ENCODE data around the gene FGD4. TPM values are rescaled to one million over a fixed set of nuclear protein-coding genes. Genes with fewer than 3 reads are reported as not detected.

FGD4 gene
- total RNA-seq, 2 donors from 2014 or later, result 36.3 to 54.4 TPM

GRCh38 chr12:32542428-32543229 lies 143.3 kb downstream of the FGD4 start:
- H3K4me1 ChIP-seq, result peaks cover 53% of the 10 kb centered on the region
- no peak overlapping the region for H3K4me3 ChIP-seq
- ATAC-seq (no peak), DNase-seq (no peak)
- intact Hi-C loops (cut with DNase I), result loop anchor here (10.0 kb wide), 1 partner anchor 48 kb away; no protein-coding TSS in a partner anchor
- H3K27me3 ChIP-seq, result no peaks in the 10 kb centered on the region
- peak overlapping the region; percentile 30 to 64 (median 34) for H3K27ac ChIP-seq
- no peaks in the 10 kb centered on the region for H3K9me3 ChIP-seq
- TF ChIP-seq POLR2A (IDR thresholded peaks at IDR 0.05), result no peak
- peak in 1 of 7 experiments; percentile 12 for TF ChIP-seq CTCF (IDR thresholded peaks at IDR 0.05)
- WGBS, 2 donors, result 57 to 67% methylated on average over 6 of the region's 6 CpGs
- no peaks in the 10 kb centered on the region for H3K36me3 ChIP-seq (replicated peaks in 1 of 2; ENCODE audit: insufficient read depth in 1 of 2, low read depth in 2 of 2)

GRCh38 chr12:32544893-32545292 lies 145.5 kb downstream of the FGD4 start:
- no peaks in the 10 kb centered on the region for H3K36me3 ChIP-seq (replicated peaks in 1 of 2; ENCODE audit: insufficient read depth in 1 of 2, low read depth in 2 of 2)
- ATAC-seq (no peak), DNase-seq (no peak)
- no peaks in the 10 kb centered on the region for H3K9me3 ChIP-seq
- H3K27me3 ChIP-seq, result no peaks in the 10 kb centered on the region
- H3K4me3 ChIP-seq, result no peak overlapping the region
- intact Hi-C loops (cut with DNase I), result loop anchor here (10.0 kb wide), 1 partner anchor 50 kb away; no protein-coding TSS in a partner anchor
- no peak for TF ChIP-seq POLR2A (IDR thresholded peaks at IDR 0.05)
- TF ChIP-seq CTCF (IDR thresholded peaks at IDR 0.05), result no peak
- peaks cover 73% of the 10 kb centered on the region for H3K4me1 ChIP-seq
- no peak overlapping the region for H3K27ac ChIP-seq
- WGBS, 2 donors, result 52 to 56% methylated on average over 2 of the region's 2 CpGs

- H3K27ac ChIP-seq, result no peak overlapping the region
- no peaks in the 10 kb centered on the region for H3K9me3 ChIP-seq
- 35 to 46% methylated on average over 3 of the region's 3 CpGs for WGBS, 2 donors
- H3K4me1 ChIP-seq, result peaks cover 73% of the 10 kb centered on the region
- DNase-seq (no peak), ATAC-seq (no peak)
- H3K4me3 ChIP-seq, result no peak overlapping the region
- intact Hi-C loops (cut with DNase I), result loop anchor here (10.0 kb wide), 1 partner anchor 51 kb away; no protein-coding TSS in a partner anchor
- H3K27me3 ChIP-seq, result no peaks in the 10 kb centered on the region
- TF ChIP-seq POLR2A (IDR thresholded peaks at IDR 0.05) (no peak), CTCF (IDR thresholded peaks at IDR 0.05) (no peak)
- H3K36me3 ChIP-seq (replicated peaks in 1 of 2; ENCODE audit: insufficient read depth in 1 of 2, low read depth in 2 of 2), result no peaks in the 10 kb centered on the region
These were observed 146.1 kb downstream of the FGD4 start for GRCh38 chr12:32545413-32545980.

- Histone ChIP-seq H3K4me3 (no peak overlapping the region), H3K4me1 (peaks cover 70% of the 10 kb centered on the region), H3K36me3 (replicated peaks in 1 of 2; ENCODE audit: insufficient read depth in 1 of 2, low read depth in 2 of 2) (no peaks in the 10 kb centered on the region), H3K27me3 (no peaks in the 10 kb centered on the region), H3K27ac (no peak overlapping the region), H3K9me3 (no peaks in the 10 kb centered on the region)
- DNase-seq (no peak), ATAC-seq (no peak)
- WGBS, 2 donors, result 53 to 55% methylated on average over 2 of the region's 2 CpGs
- TF ChIP-seq POLR2A (IDR thresholded peaks at IDR 0.05) (no peak), CTCF (IDR thresholded peaks at IDR 0.05) (no peak)
- intact Hi-C loops (cut with DNase I), result loop anchor here (10.0 kb wide), 1 partner anchor 51 kb away; no protein-coding TSS in a partner anchor
These were observed 146.9 kb downstream of the FGD4 start for GRCh38 chr12:32546272-32546671.

Data from body of pancreas (tissue), 4 donors.